ENCODE measurements around the gene NOL12.

- TF ChIP-seq, protein P1, sequence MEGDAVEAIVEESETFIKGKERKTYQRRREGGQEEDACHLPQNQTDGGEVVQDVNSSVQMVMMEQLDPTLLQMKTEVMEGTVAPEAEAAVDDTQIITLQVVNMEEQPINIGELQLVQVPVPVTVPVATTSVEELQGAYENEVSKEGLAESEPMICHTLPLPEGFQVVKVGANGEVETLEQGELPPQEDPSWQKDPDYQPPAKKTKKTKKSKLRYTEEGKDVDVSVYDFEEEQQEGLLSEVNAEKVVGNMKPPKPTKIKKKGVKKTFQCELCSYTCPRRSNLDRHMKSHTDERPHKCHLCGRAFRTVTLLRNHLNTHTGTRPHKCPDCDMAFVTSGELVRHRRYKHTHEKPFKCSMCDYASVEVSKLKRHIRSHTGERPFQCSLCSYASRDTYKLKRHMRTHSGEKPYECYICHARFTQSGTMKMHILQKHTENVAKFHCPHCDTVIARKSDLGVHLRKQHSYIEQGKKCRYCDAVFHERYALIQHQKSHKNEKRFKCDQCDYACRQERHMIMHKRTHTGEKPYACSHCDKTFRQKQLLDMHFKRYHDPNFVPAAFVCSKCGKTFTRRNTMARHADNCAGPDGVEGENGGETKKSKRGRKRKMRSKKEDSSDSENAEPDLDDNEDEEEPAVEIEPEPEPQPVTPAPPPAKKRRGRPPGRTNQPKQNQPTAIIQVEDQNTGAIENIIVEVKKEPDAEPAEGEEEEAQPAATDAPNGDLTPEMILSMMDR (IDR thresholded peaks at IDR 0.05) = no peak
- no peak for TF ChIP-seq POLR2A (IDR thresholded peaks at IDR 0.05)
- TF ChIP-seq POLR2AphosphoS5 (IDR thresholded peaks at IDR 0.05) = no peak
These were observed 30.9 kb upstream of the NOL12 start for GRCh38 chr22:37655252-37655563.
